Caco-2 (cell line): ENCODE measurements around the gene PVR. TPM values are rescaled to one million over a fixed set of nuclear protein-coding genes. Genes with fewer than 3 reads are reported as not detected.
A peak's percentile ranks its signal among the peaks of the same experiment; 100 is the strongest.
"Not testable (repeated sequence)": the region's sequence is repeated elsewhere in the genome, so short reads cannot be mapped to it uniquely, and the experiment has no call there.

Experiments used
- BruUV-seq: library from RNA; stranded (reverse); fragments of 400-500 nt; replicated peaks from 2 replicates; lab custom pipeline; 2021; lab: Mats Ljungman, UMichigan
- CTCF ChIA-PET: fragments of 300-600 bp; sonication (Branson Sonifier 250); formaldehyde crosslinking; loops from one replicate; lab custom pipeline; 2022; ENCODE audit warnings: antibody characterized with exemption; lab: Charles Lee
- POLR2A ChIA-PET: fragments of 300-600 bp; sonication (Branson Sonifier 250); formaldehyde crosslinking; loops from one replicate; lab custom pipeline; 2022; ENCODE audit warnings: antibody characterized with exemption; lab: Charles Lee
- DNase-seq, 2 experiments: peaks; one replicate each; pipeline versions ENCODE4 v3.0.0 to v3.0.0-alpha.2; 2020 to 2022
- H3K27me3 ChIP-seq: replicated peaks from 2 replicates; pipeline ENCODE4 v1.6.0; 2011; ENCODE audit warnings: low read length; ENCODE audit not compliant: control insufficient read depth, insufficient read depth
- H3K36me3 ChIP-seq: 2 replicates; pipeline ENCODE4 v1.5.1; 2011; ENCODE audit warnings: low read length; ENCODE audit not compliant: control insufficient read depth, insufficient read depth
- H3K4me1 ChIP-seq: fragments of 250-450 bp; sonication (Bioruptor Pico); 2 replicates; pipeline ENCODE4 v1.5.1; 2020; ENCODE audit warnings: mild to moderate bottlenecking
- H3K4me3 ChIP-seq: 2 replicates; pipeline ENCODE4 v1.5.1; 2011; ENCODE audit warnings: low read depth, mild to moderate bottlenecking, control low read depth, low read length
- H3K9me3 ChIP-seq: fragments of 250-450 bp; sonication (Bioruptor Pico); 2 replicates; pipeline ENCODE4 v1.5.1; 2020; ENCODE audit warnings: mild to moderate bottlenecking, moderate library complexity
- H3K27ac Mint-ChIP-seq: one replicate; pipeline ENCODE4 v1.8.0; 2022; ENCODE audit warnings: mixed read lengths; ENCODE audit not compliant: unreplicated experiment
- H3K27me3 Mint-ChIP-seq: one replicate; pipeline ENCODE4 v1.8.0; 2022; ENCODE audit warnings: mixed read lengths; ENCODE audit not compliant: insufficient read depth, unreplicated experiment
- H3K36me3 Mint-ChIP-seq: one replicate; pipeline ENCODE4 v1.8.0; 2022; ENCODE audit warnings: mild to moderate bottlenecking, mixed read lengths; ENCODE audit not compliant: insufficient read depth, unreplicated experiment
- H3K4me1 Mint-ChIP-seq: one replicate; pipeline ENCODE4 v1.8.0; 2022; ENCODE audit warnings: low read depth, mixed read lengths; ENCODE audit not compliant: unreplicated experiment
- H3K4me3 Mint-ChIP-seq: one replicate; pipeline ENCODE4 v1.8.0; 2022; ENCODE audit warnings: mild to moderate bottlenecking, moderate library complexity, mixed read lengths; ENCODE audit not compliant: unreplicated experiment
- H3K9me3 Mint-ChIP-seq: one replicate; pipeline ENCODE4 v1.8.0; 2022; ENCODE audit warnings: mixed read lengths; ENCODE audit not compliant: unreplicated experiment
- CTCF ChIP-seq, 2 experiments: fragments of 200-600 bp in 1 of 2; IDR thresholded peaks; 1 replicate in 1 of 2; 2 replicates in 1 of 2; pipeline versions ENCODE4 v1.5.1 to v1.8.0; 2011 to 2022; ENCODE audit warnings: antibody characterized with exemption in 1 of 2, control low read depth in 1 of 2, inconsistent platforms in 1 of 2, low read depth in 1 of 2, low read length in 1 of 2, mild to moderate bottlenecking in 1 of 2, moderate library complexity in 1 of 2; ENCODE audit not compliant: insufficient read depth in 1 of 2, severe bottlenecking in 1 of 2, unreplicated experiment in 1 of 2
- intact Hi-C: fragments of 100-400 bp; cut with micrococcal nuclease; formaldehyde crosslinking; loops from one replicate; pipeline ENCODE4 v1.10.0; 2022; ENCODE audit not compliant: unreplicated experiment
- total RNA-seq: library from RNA; stranded (reverse); gene quantifications from 2 replicates; pipeline ENCODE4 v1.2.3, GENCODE V29; 2022

PVR gene
- total RNA-seq, 1 experiment from 2014 or later: 86.5 TPM

- Mint-ChIP-seq H3K9me3 (no peaks in the 10 kb centered on the region), H3K36me3 (peaks cover 5% of the 10 kb centered on the region), H3K27ac (peak overlapping the region; percentile 37), H3K4me3 (no peak overlapping the region), H3K4me1 (peaks cover 16% of the 10 kb centered on the region), H3K27me3 (no peaks in the 10 kb centered on the region)
- POLR2A ChIA-PET: interaction anchor here (0.6 kb wide), 1 partner anchor 17 kb away, joined by 3 read pairs; the partner anchor contains the start of gene PVR
- Histone ChIP-seq H3K9me3 (no peaks in the 10 kb centered on the region), H3K27me3 (no peaks in the 10 kb centered on the region), H3K4me1 (peaks cover 21% of the 10 kb centered on the region), H3K4me3 (no peak overlapping the region), H3K36me3 (peaks cover 5% of the 10 kb centered on the region)
- CTCF ChIA-PET: interaction anchor here (0.6 to 1.8 kb wide), 6 partner anchors 10 to 55 kb away, joined by 4 to 13 read pairs (median 6); partner anchors contain the start of gene IGSF23
- intact Hi-C loops: no loop called here
- no peak for TF ChIP-seq CTCF (IDR thresholded peaks at IDR 0.05; ENCODE audit: insufficient read depth in 1 of 2, low read depth in 1 of 2, low read length in 1 of 2, severe bottlenecking in 1 of 2, unreplicated experiment in 1 of 2)
- DNase-seq: no peak
- BruUV-seq: no TSS peak
Measured at GRCh38 chr19:44626048-44626624, 17.6 kb upstream of the PVR start.

GRCh38 chr19:44627631-44628030 is 16.1 kb upstream of the PVR start:
- H3K36me3 ChIP-seq: peaks cover 5% of the 10 kb centered on the region
- TF ChIP-seq CTCF (IDR thresholded peaks at IDR 0.05; ENCODE audit: insufficient read depth in 1 of 2, low read depth in 1 of 2, low read length in 1 of 2, severe bottlenecking in 1 of 2, unreplicated experiment in 1 of 2): no peak
- H3K27me3 Mint-ChIP-seq: no peaks in the 10 kb centered on the region
- H3K4me3 ChIP-seq: no peak overlapping the region
- H3K27me3 ChIP-seq: no peaks in the 10 kb centered on the region
- peaks cover 5% of the 10 kb centered on the region for H3K36me3 Mint-ChIP-seq
- peaks cover 21% of the 10 kb centered on the region for H3K4me1 ChIP-seq
- ChIA-PET POLR2A (no interaction called here), CTCF (interaction anchor here (1.7 kb wide), 1 partner anchor 57 kb away, joined by 13 read pairs; no protein-coding TSS in a partner anchor)
- BruUV-seq: no TSS peak
- H3K27ac Mint-ChIP-seq: no peak overlapping the region
- DNase-seq: no peak
- peaks cover 16% of the 10 kb centered on the region for H3K4me1 Mint-ChIP-seq
- H3K9me3 Mint-ChIP-seq: no peaks in the 10 kb centered on the region
- intact Hi-C loops: no loop called here
- no peaks in the 10 kb centered on the region for H3K9me3 ChIP-seq
- H3K4me3 Mint-ChIP-seq: no peak overlapping the region

- CTCF ChIA-PET: no interaction called here
Measured at GRCh38 chr19:44628793-44629192, 14.9 kb upstream of the PVR start.

GRCh38 chr19:44631611-44632010 is 12.1 kb upstream of the PVR start:
- H3K4me3 Mint-ChIP-seq, intact Hi-C loops, H3K9me3 Mint-ChIP-seq, H3K36me3 ChIP-seq, H3K9me3 ChIP-seq, H3K27me3 Mint-ChIP-seq, BruUV-seq, POLR2A ChIA-PET, DNase-seq, H3K4me3 ChIP-seq, CTCF ChIA-PET, H3K27ac Mint-ChIP-seq, H3K27me3 ChIP-seq: not testable (repeated sequence)
- peaks cover 19% of the 10 kb centered on the region for H3K4me1 ChIP-seq
- peaks cover 24% of the 10 kb centered on the region for H3K4me1 Mint-ChIP-seq
- H3K36me3 Mint-ChIP-seq: peaks cover 13% of the 10 kb centered on the region

More at GRCh38 chr19:44628793-44629192, 14.9 kb upstream of the PVR start:
- no TSS peak for BruUV-seq
- Mint-ChIP-seq H3K27ac (no peak overlapping the region), H3K4me3 (no peak overlapping the region), H3K27me3 (no peaks in the 10 kb centered on the region), H3K9me3 (no peaks in the 10 kb centered on the region), H3K4me1 (peaks cover 21% of the 10 kb centered on the region), H3K36me3 (peaks cover 5% of the 10 kb centered on the region)
- Histone ChIP-seq H3K36me3 (peaks cover 5% of the 10 kb centered on the region), H3K27me3 (no peaks in the 10 kb centered on the region), H3K9me3 (no peaks in the 10 kb centered on the region), H3K4me3 (no peak overlapping the region), H3K4me1 (peaks cover 21% of the 10 kb centered on the region)
- TF ChIP-seq CTCF (IDR thresholded peaks at IDR 0.05; ENCODE audit: insufficient read depth in 1 of 2, low read depth in 1 of 2, low read length in 1 of 2, severe bottlenecking in 1 of 2, unreplicated experiment in 1 of 2): no peak
- POLR2A ChIA-PET: no interaction called here
- no peak for DNase-seq
- intact Hi-C loops: no loop called here

- POLR2A ChIA-PET, H3K4me3 Mint-ChIP-seq, H3K27me3 Mint-ChIP-seq, DNase-seq, BruUV-seq, H3K27ac Mint-ChIP-seq, intact Hi-C loops, H3K27me3 ChIP-seq, H3K4me3 ChIP-seq, H3K36me3 ChIP-seq, H3K9me3 ChIP-seq, H3K9me3 Mint-ChIP-seq: not testable (repeated sequence)
- CTCF ChIA-PET: interaction anchor here (0.6 kb wide), 1 partner anchor 24 kb away, joined by 5 read pairs; no protein-coding TSS in a partner anchor
- peaks cover 33% of the 10 kb centered on the region for H3K4me1 ChIP-seq
- H3K4me1 Mint-ChIP-seq: peaks cover 31% of the 10 kb centered on the region
- H3K36me3 Mint-ChIP-seq: peaks cover 13% of the 10 kb centered on the region
Measured at GRCh38 chr19:44634058-44634457, 9.7 kb upstream of the PVR start.
